Muscle of leg (tissue), 11 donors: ENCODE measurements around the gene HMGXB4. TPM values are rescaled to one million over a fixed set of nuclear protein-coding genes. Genes with fewer than 3 reads are reported as not detected.

Experiments used
- DNase-seq: peaks from one replicate; pipeline ENCODE4 v3.0.0; 2013
- H3K27ac ChIP-seq: one replicate; pipeline ENCODE4 v1.5.1; 2013; ENCODE audit warnings: mild to moderate bottlenecking, low read length, control low read depth
- H3K27me3 ChIP-seq: one replicate; pipeline ENCODE4 v1.6.1; 2013; ENCODE audit warnings: low read length; ENCODE audit not compliant: control insufficient read depth, insufficient read depth
- H3K36me3 ChIP-seq: one replicate; pipeline ENCODE4 v1.6.1; 2013; ENCODE audit warnings: low read length; ENCODE audit not compliant: control insufficient read depth, insufficient read depth
- H3K4me1 ChIP-seq: one replicate; pipeline ENCODE4 v1.6.1; 2013; ENCODE audit warnings: low read length; ENCODE audit not compliant: control insufficient read depth, insufficient read depth
- H3K4me3 ChIP-seq: one replicate; pipeline ENCODE4 v1.5.1; 2013; ENCODE audit warnings: low read length, control low read depth
- H3K9me3 ChIP-seq: replicated peaks from 2 replicates; pipeline ENCODE4 v1.6.1; 2013; ENCODE audit warnings: low read depth, low read length; ENCODE audit not compliant: control insufficient read depth
- WGBS: methylation state at CpG from one replicate; pipeline ENCODE4 v1.1.5; 2013; ENCODE audit warnings: missing lambda C conversion rate; ENCODE audit not compliant: insufficient coverage; 5-methylcytosine and 5-hydroxymethylcytosine counted together
- polyA plus RNA-seq, 8 donors: library from polyadenylated mRNA; unstranded; fragments of 120-200 nt; gene quantifications; one replicate each; pipeline versions ENCODE4 v1.2.1 to v1.2.3, GENCODE V29; 2013; ENCODE audit warnings: inconsistent platforms in 1 of 8, low replicate concordance in 1 of 8; ENCODE audit not compliant: insufficient read length in 8 of 8, insufficient read depth in 1 of 8
- total RNA-seq: library from RNA; stranded (reverse); fragments of 120-200 nt; gene quantifications from one replicate; pipeline ENCODE4 v1.2.4, GENCODE V29; 2013

The HMGXB4 gene
- total and polyA plus RNA-seq, 9 donors, result 8.7 to 20.3 (median 15.5) TPM

GRCh38 chr22:35324762-35325161 lies 67.5 kb downstream of the HMGXB4 start:
- Histone ChIP-seq H3K36me3 (peaks cover 75% of the 10 kb centered on the region), H3K4me1 (peaks cover under 1% of the 10 kb centered on the region), H3K27ac (no peak overlapping the region), H3K9me3 (no peaks in the 10 kb centered on the region), H3K27me3 (no peaks in the 10 kb centered on the region), H3K4me3 (no peak overlapping the region)
- WGBS, result 75% methylated on average over 1 of the region's 4 CpGs
- DNase-seq, result no peak

- Histone ChIP-seq H3K27ac (no peak overlapping the region), H3K4me1 (peaks cover 4% of the 10 kb centered on the region), H3K27me3 (no peaks in the 10 kb centered on the region), H3K4me3 (no peak overlapping the region), H3K36me3 (peaks cover 72% of the 10 kb centered on the region), H3K9me3 (no peaks in the 10 kb centered on the region)
- no peak for DNase-seq
- WGBS, result no CpG with 5 or more reads among the region's 5 CpGs
Measured at GRCh38 chr22:35325209-35325608, 67.9 kb downstream of the HMGXB4 start.

- Histone ChIP-seq H3K27ac (no peak overlapping the region), H3K4me1 (peaks cover 14% of the 10 kb centered on the region)
Measured at GRCh38 chr22:35326854-35327562, 69.7 kb downstream of the HMGXB4 start.

GRCh38 chr22:35327690-35328471 lies 70.6 kb downstream of the HMGXB4 start:
- Histone ChIP-seq H3K9me3 (no peaks in the 10 kb centered on the region), H3K27ac (no peak overlapping the region), H3K4me1 (peaks cover 14% of the 10 kb centered on the region), H3K36me3 (peaks cover 70% of the 10 kb centered on the region), H3K27me3 (no peaks in the 10 kb centered on the region), H3K4me3 (no peak overlapping the region)
- 93% methylated on average over 9 of the region's 21 CpGs for WGBS
- no peak for DNase-seq

More at GRCh38 chr22:35326854-35327562, 69.7 kb downstream of the HMGXB4 start:
- no peaks in the 10 kb centered on the region for H3K9me3 ChIP-seq
- peaks cover 71% of the 10 kb centered on the region for H3K36me3 ChIP-seq
- WGBS, result 95% methylated on average over 13 of the region's 17 CpGs
- no peak for DNase-seq
- no peaks in the 10 kb centered on the region for H3K27me3 ChIP-seq
- H3K4me3 ChIP-seq, result no peak overlapping the region

GRCh38 chr22:35328472-35328885 lies 71.2 kb downstream of the HMGXB4 start:
- WGBS, result 83% methylated on average over 14 of the region's 15 CpGs
- no peak overlapping the region for H3K4me3 ChIP-seq

GRCh38 chr22:35329114-35329847 lies 72.0 kb downstream of the HMGXB4 start:
- Histone ChIP-seq H3K27ac (no peak overlapping the region), H3K4me1 (peaks cover 18% of the 10 kb centered on the region), H3K27me3 (no peaks in the 10 kb centered on the region), H3K9me3 (no peaks in the 10 kb centered on the region), H3K4me3 (no peak overlapping the region), H3K36me3 (peaks cover 70% of the 10 kb centered on the region)
- WGBS, result 97% methylated on average over 4 of the region's 12 CpGs
- no peak for DNase-seq

More at GRCh38 chr22:35328472-35328885, 71.2 kb downstream of the HMGXB4 start:
- DNase-seq, result no peak
- Histone ChIP-seq H3K27me3 (no peaks in the 10 kb centered on the region), H3K36me3 (peaks cover 70% of the 10 kb centered on the region), H3K4me1 (peaks cover 14% of the 10 kb centered on the region), H3K9me3 (no peaks in the 10 kb centered on the region), H3K27ac (no peak overlapping the region)

- Histone ChIP-seq H3K27me3 (no peaks in the 10 kb centered on the region), H3K4me3 (no peak overlapping the region), H3K9me3 (no peaks in the 10 kb centered on the region), H3K36me3 (peaks cover 72% of the 10 kb centered on the region), H3K27ac (peak overlapping the region; percentile 86), H3K4me1 (peaks cover 18% of the 10 kb centered on the region)
- 30% methylated on average over 14 of the region's 16 CpGs for WGBS
- DNase-seq, result peak; percentile 88
Measured at GRCh38 chr22:35330258-35330861, 73.1 kb downstream of the HMGXB4 start.

- Histone ChIP-seq H3K27me3 (no peaks in the 10 kb centered on the region), H3K9me3 (no peaks in the 10 kb centered on the region), H3K36me3 (peaks cover 78% of the 10 kb centered on the region), H3K27ac (no peak overlapping the region), H3K4me1 (peaks cover 18% of the 10 kb centered on the region), H3K4me3 (no peak overlapping the region)
- no peak for DNase-seq
- WGBS, result 81% methylated on average over 4 of the region's 6 CpGs
Measured at GRCh38 chr22:35332278-35332677, 75.0 kb downstream of the HMGXB4 start.

GRCh38 chr22:35333220-35333619 lies 75.9 kb downstream of the HMGXB4 start:
- 100% methylated on average over 1 of the region's 7 CpGs for WGBS
- H3K4me3 ChIP-seq, result no peak overlapping the region
- H3K36me3 ChIP-seq, result peaks cover 78% of the 10 kb centered on the region
- H3K27me3 ChIP-seq, result no peaks in the 10 kb centered on the region
- no peaks in the 10 kb centered on the region for H3K9me3 ChIP-seq
- DNase-seq, result no peak
- H3K4me1 ChIP-seq, result peaks cover 18% of the 10 kb centered on the region
- H3K27ac ChIP-seq, result no peak overlapping the region
